Activated CD8-positive, alpha-beta memory T cell treated with anti-CD3 and anti-CD28 coated beads, Interleukin-2, amount 50 U/mL, for 24 hours (primary cell): ENCODE data around the gene NMT1.

Source experiments
- DNase-seq: peaks from one replicate; pipeline ENCODE4 v3.0.0-alpha.2; 2020; ENCODE audit errors: extremely low read depth

Gene NMT1

GRCh38 chr17:45135978-45136791 lies 75.1 kb downstream of the NMT1 start:
- no peak for DNase-seq

- no peak for DNase-seq
Observed at GRCh38 chr17:45136846-45137560, 75.9 kb downstream of the NMT1 start.

GRCh38 chr17:45137561-45138305 lies 76.6 kb downstream of the NMT1 start:
- no peak for DNase-seq

- no peak for DNase-seq
Observed at GRCh38 chr17:45138911-45139532, 77.9 kb downstream of the NMT1 start.

- no peak for DNase-seq
Observed at GRCh38 chr17:45139533-45139920, 78.4 kb downstream of the NMT1 start.

GRCh38 chr17:45143094-45143670 lies 82.1 kb downstream of the NMT1 start:
- DNase-seq: no peak

- no peak for DNase-seq
Observed at GRCh38 chr17:45143767-45144198, 82.7 kb downstream of the NMT1 start.

- DNase-seq: no peak
Observed at GRCh38 chr17:45144199-45145034, 83.3 kb downstream of the NMT1 start.

- no peak for DNase-seq
Observed at GRCh38 chr17:45145035-45145389, 83.9 kb downstream of the NMT1 start.

GRCh38 chr17:45146166-45146565 lies 85.0 kb downstream of the NMT1 start:
- DNase-seq: no peak

GRCh38 chr17:45146592-45146889 lies 85.4 kb downstream of the NMT1 start:
- no peak for DNase-seq

GRCh38 chr17:45146890-45147580 lies 85.9 kb downstream of the NMT1 start:
- no peak for DNase-seq

GRCh38 chr17:45147581-45148182 lies 86.6 kb downstream of the NMT1 start:
- no peak for DNase-seq

GRCh38 chr17:45148183-45149036 lies 87.3 kb downstream of the NMT1 start, which contains the start of gene HEXIM1:
Gene HEXIM1, plus strand, starts transcription at chr17:45148475. Its CDS starts 716 bp downstream, at chr17:45149191.
- peak; percentile 95 for DNase-seq

- no peak for DNase-seq
Observed at GRCh38 chr17:45149037-45149668, 88.0 kb downstream of the NMT1 start.

- no peak for DNase-seq
Observed at GRCh38 chr17:45149669-45150664, 88.8 kb downstream of the NMT1 start.
